Measurements from ENCODE around the gene TMEM266. TPM values are rescaled to one million over a fixed set of nuclear protein-coding genes. Genes with fewer than 3 reads are reported as not detected.
A peak's percentile ranks its signal among the peaks of the same experiment; 100 is the strongest.

The TMEM266 gene
- total RNA-seq, 2 donors from 2014 or later: 0.15 TPM; not detected in 1

- no peak overlapping the region for H3K4me3 Mint-ChIP-seq
- peaks cover 33% of the 10 kb centered on the region for H3K27me3 Mint-ChIP-seq
- H3K9me3 Mint-ChIP-seq: no peaks in the 10 kb centered on the region
- H3K36me3 Mint-ChIP-seq (ENCODE audit: low read depth): no peaks in the 10 kb centered on the region
- H3K27ac Mint-ChIP-seq: no peak overlapping the region
- H3K4me1 Mint-ChIP-seq: peaks cover 17% of the 10 kb centered on the region
- ATAC-seq (replicated peaks): no peak
Measured at GRCh38 chr15:76185716-76186115, 125.9 kb downstream of the TMEM266 start.

- H3K27ac Mint-ChIP-seq: no peak overlapping the region
- H3K4me1 Mint-ChIP-seq: peaks cover 12% of the 10 kb centered on the region
- H3K9me3 Mint-ChIP-seq: no peaks in the 10 kb centered on the region
- H3K27me3 Mint-ChIP-seq: peaks cover 31% of the 10 kb centered on the region
- ATAC-seq (replicated peaks): no peak
- no peak overlapping the region for H3K4me3 Mint-ChIP-seq
- H3K36me3 Mint-ChIP-seq (ENCODE audit: low read depth): no peaks in the 10 kb centered on the region
Measured at GRCh38 chr15:76187163-76187562, 127.4 kb downstream of the TMEM266 start.

- Mint-ChIP-seq H3K4me3 (no peak overlapping the region), H3K27me3 (peaks cover 31% of the 10 kb centered on the region), H3K9me3 (no peaks in the 10 kb centered on the region), H3K4me1 (peaks cover 12% of the 10 kb centered on the region), H3K36me3 (ENCODE audit: low read depth) (no peaks in the 10 kb centered on the region), H3K27ac (no peak overlapping the region)
- ATAC-seq (replicated peaks): no peak
Measured at GRCh38 chr15:76189106-76189505, 129.3 kb downstream of the TMEM266 start.

- Mint-ChIP-seq H3K27ac (no peak overlapping the region), H3K27me3 (peaks cover 29% of the 10 kb centered on the region), H3K4me1 (peaks cover 12% of the 10 kb centered on the region), H3K4me3 (no peak overlapping the region), H3K9me3 (no peaks in the 10 kb centered on the region), H3K36me3 (ENCODE audit: low read depth) (no peaks in the 10 kb centered on the region)
- no peak for ATAC-seq (replicated peaks)
Measured at GRCh38 chr15:76190070-76190564, 130.3 kb downstream of the TMEM266 start.

- Mint-ChIP-seq H3K27ac (no peak overlapping the region), H3K36me3 (ENCODE audit: low read depth) (no peaks in the 10 kb centered on the region), H3K4me1 (peaks cover 12% of the 10 kb centered on the region), H3K9me3 (no peaks in the 10 kb centered on the region), H3K4me3 (peak overlapping the region; percentile 39), H3K27me3 (peaks cover 25% of the 10 kb centered on the region)
- ATAC-seq (replicated peaks): peak; percentile 95
Measured at GRCh38 chr15:76190751-76191538, 131.2 kb downstream of the TMEM266 start.

GRCh38 chr15:76191539-76192244 lies 131.9 kb downstream of the TMEM266 start:
- H3K27ac Mint-ChIP-seq: no peak overlapping the region
- H3K27me3 Mint-ChIP-seq: peaks cover 20% of the 10 kb centered on the region
- H3K9me3 Mint-ChIP-seq: no peaks in the 10 kb centered on the region
- ATAC-seq (replicated peaks): no peak
- H3K4me1 Mint-ChIP-seq: peaks cover 7% of the 10 kb centered on the region
- H3K36me3 Mint-ChIP-seq (ENCODE audit: low read depth): no peaks in the 10 kb centered on the region
- no peak overlapping the region for H3K4me3 Mint-ChIP-seq

GRCh38 chr15:76192715-76193114 lies 132.9 kb downstream of the TMEM266 start:
- ATAC-seq (replicated peaks): no peak
- Mint-ChIP-seq H3K4me1 (peaks cover 7% of the 10 kb centered on the region), H3K9me3 (no peaks in the 10 kb centered on the region), H3K36me3 (ENCODE audit: low read depth) (no peaks in the 10 kb centered on the region), H3K27ac (no peak overlapping the region), H3K4me3 (no peak overlapping the region), H3K27me3 (peaks cover 19% of the 10 kb centered on the region)

GRCh38 chr15:76193934-76194333 lies 134.1 kb downstream of the TMEM266 start:
- Mint-ChIP-seq H3K4me1 (peaks cover 7% of the 10 kb centered on the region), H3K9me3 (no peaks in the 10 kb centered on the region), H3K27ac (no peak overlapping the region), H3K36me3 (ENCODE audit: low read depth) (no peaks in the 10 kb centered on the region), H3K4me3 (no peak overlapping the region), H3K27me3 (peaks cover 15% of the 10 kb centered on the region)
- ATAC-seq (replicated peaks): no peak

- Mint-ChIP-seq H3K27ac (no peak overlapping the region), H3K4me1 (peaks cover 4% of the 10 kb centered on the region), H3K4me3 (no peak overlapping the region), H3K36me3 (ENCODE audit: low read depth) (no peaks in the 10 kb centered on the region), H3K27me3 (peaks cover 2% of the 10 kb centered on the region), H3K9me3 (no peaks in the 10 kb centered on the region)
- ATAC-seq (replicated peaks): no peak
Measured at GRCh38 chr15:76195506-76196268, 135.9 kb downstream of the TMEM266 start.

GRCh38 chr15:76196269-76197231 lies 136.8 kb downstream of the TMEM266 start:
- ATAC-seq (replicated peaks): no peak
- no peaks in the 10 kb centered on the region for H3K9me3 Mint-ChIP-seq
- H3K27ac Mint-ChIP-seq: no peak overlapping the region
- no peaks in the 10 kb centered on the region for H3K4me1 Mint-ChIP-seq
- H3K4me3 Mint-ChIP-seq: no peak overlapping the region
- H3K27me3 Mint-ChIP-seq: no peaks in the 10 kb centered on the region
- no peaks in the 10 kb centered on the region for H3K36me3 Mint-ChIP-seq (ENCODE audit: low read depth)

GRCh38 chr15:76197703-76198455 lies 138.1 kb downstream of the TMEM266 start:
- Mint-ChIP-seq H3K4me3 (no peak overlapping the region), H3K36me3 (ENCODE audit: low read depth) (no peaks in the 10 kb centered on the region), H3K4me1 (no peaks in the 10 kb centered on the region), H3K9me3 (no peaks in the 10 kb centered on the region), H3K27me3 (no peaks in the 10 kb centered on the region), H3K27ac (peak overlapping the region; percentile 28)
- ATAC-seq (replicated peaks): peak; percentile 70

- Mint-ChIP-seq H3K4me3 (no peak overlapping the region), H3K9me3 (no peaks in the 10 kb centered on the region), H3K27ac (peak overlapping the region; percentile 28), H3K4me1 (no peaks in the 10 kb centered on the region), H3K36me3 (ENCODE audit: low read depth) (no peaks in the 10 kb centered on the region), H3K27me3 (no peaks in the 10 kb centered on the region)
- no peak for ATAC-seq (replicated peaks)
Measured at GRCh38 chr15:76198456-76199105, 138.8 kb downstream of the TMEM266 start.

All from activated T-helper 17 cell treated with anti-CD3 and anti-CD28 coated beads, Interleukin-2, amount 50 U/mL, for 72 hours (primary cell).